Cardiac fibroblast (primary cell): ENCODE measurements around the gene RFESD.
"Not testable (repeated sequence)": the region's sequence is repeated elsewhere in the genome, so short reads cannot be mapped to it uniquely, and the experiment has no call there.

Experiments
- DNase-seq, 2 donors: peaks; one replicate each; pipeline versions ENCODE4 v3.0.0 to v3.0.0-alpha.2; 2010; ENCODE audit warnings: low read depth in 2 of 2
- H3K4me3 ChIP-seq, 2 donors: replicated peaks in 1 of 2; 1 replicate in 1 of 2; 2 replicates in 1 of 2; pipeline ENCODE4 v1.5.1; 2011; ENCODE audit warnings: low read depth in 2 of 2, low read length in 2 of 2, mild to moderate bottlenecking in 2 of 2, moderate library complexity in 1 of 2
- CTCF ChIP-seq: IDR thresholded peaks from one replicate; pipeline ENCODE4 v1.5.1; 2011; ENCODE audit warnings: low read depth, mild to moderate bottlenecking, low read length, inconsistent platforms

The RFESD gene

GRCh38 chr5:95689680-95690079 is 43.1 kb downstream of the RFESD start:
- TF ChIP-seq CTCF: no peak
- no peak overlapping the region for H3K4me3 ChIP-seq

GRCh38 chr5:95690333-95690732 is 43.8 kb downstream of the RFESD start:
- no peak for TF ChIP-seq CTCF
- no peak overlapping the region for H3K4me3 ChIP-seq
- DNase-seq: no peak

More at GRCh38 chr5:95689680-95690079, 43.1 kb downstream of the RFESD start:
- DNase-seq: no peak

GRCh38 chr5:95697781-95698681 is 51.5 kb downstream of the RFESD start:
- H3K4me3 ChIP-seq: no peak overlapping the region
- no peak for TF ChIP-seq CTCF
- no peak for DNase-seq

- DNase-seq: no peak
- H3K4me3 ChIP-seq: no peak overlapping the region
- TF ChIP-seq CTCF: no peak
Measured at GRCh38 chr5:95699337-95699736, 52.8 kb downstream of the RFESD start.

GRCh38 chr5:95701074-95701473 is 54.5 kb downstream of the RFESD start:
- DNase-seq: no peak
- H3K4me3 ChIP-seq: no peak overlapping the region
- TF ChIP-seq CTCF: no peak

- no peak overlapping the region for H3K4me3 ChIP-seq
- no peak for TF ChIP-seq CTCF
Measured at GRCh38 chr5:95704150-95704549, 57.6 kb downstream of the RFESD start.

GRCh38 chr5:95706196-95706595 is 59.6 kb downstream of the RFESD start:
- DNase-seq, H3K4me3 ChIP-seq: not testable (repeated sequence)

More at GRCh38 chr5:95704150-95704549, 57.6 kb downstream of the RFESD start:
- peak in 1 of 2 donors; percentile 34 for DNase-seq
